HepG2 (cell line): ENCODE results near the gene OR13H1.

ENCODE experiments used
- BCLAF1 ChIP-seq: fragments of 450-650 bp; IDR thresholded peaks from 2 replicates; pipeline ENCODE4 v1.6.1; 2017; ENCODE audit warnings: mild to moderate bottlenecking
- CEBPZ ChIP-seq: IDR thresholded peaks from 2 replicates; pipeline ENCODE4 v1.6.1; 2012; ENCODE audit warnings: low read length, improper control_type of control experiment
- CTCF ChIP-seq: sonication (generic); formaldehyde crosslinking; IDR thresholded peaks from 2 replicates; pipeline ENCODE4 v1.5.0; 2020; ENCODE audit warnings: mild to moderate bottlenecking, missing genetic modification reagents, moderate library complexity
- EP300 ChIP-seq, 3 experiments: sonication (generic) in 1 of 3; formaldehyde crosslinking in 1 of 3; IDR thresholded peaks; 2 replicates each; pipeline versions ENCODE4 v1.5.1 to v1.6.1; 2011 to 2020; ENCODE audit warnings: low read depth in 2 of 3, low read length in 2 of 3, borderline replicate concordance in 1 of 3, improper control_type of control experiment in 1 of 3, mild to moderate bottlenecking in 1 of 3, missing genetic modification reagents in 1 of 3, moderate library complexity in 1 of 3
- EZH2 ChIP-seq: conservative IDR thresholded peaks from 2 replicates; pipeline ENCODE4 v1.6.1; 2012; ENCODE audit warnings: mild to moderate bottlenecking, low read depth, low read length, moderate library complexity
- GABPA ChIP-seq, 2 experiments: IDR thresholded peaks; 2 replicates each; pipeline ENCODE4 v1.6.1; 2011 to 2016; ENCODE audit warnings: low read depth in 2 of 2, low read length in 1 of 2, missing biosample characterization in 1 of 2, missing genetic modification characterization in 1 of 2
- ZNF260 ChIP-seq: sonication (generic); formaldehyde crosslinking; IDR thresholded peaks from 2 replicates; pipeline ENCODE4 v1.4.0; 2020; ENCODE audit warnings: missing genetic modification reagents, low read depth, mild to moderate bottlenecking, borderline replicate concordance
- ZNF800 ChIP-seq: sonication (generic); formaldehyde crosslinking; IDR thresholded peaks from 2 replicates; pipeline ENCODE4 v1.4.0; 2020; ENCODE audit warnings: missing genetic modification reagents
- ZNF83 ChIP-seq: sonication (generic); formaldehyde crosslinking; IDR thresholded peaks from 2 replicates; pipeline ENCODE4 v1.4.0; 2020; ENCODE audit warnings: missing genetic modification reagents, mild to moderate bottlenecking, borderline replicate concordance

GRCh38 chrX:131577999-131578734 is 34.3 kb downstream of the OR13H1 start:
- no peak for TF ChIP-seq EP300 (IDR thresholded peaks at IDR 0.05; ENCODE audit: low read depth in 2 of 2, low read length in 2 of 2)
- TF ChIP-seq EP300 (CRISPR knock-in tag; IDR thresholded peaks at IDR 0.05; ENCODE audit: borderline replicate concordance): no peak
- TF ChIP-seq ZNF83 (CRISPR knock-in tag): no peak
- no peak for TF ChIP-seq ZNF800
- TF ChIP-seq CTCF: no peak
- TF ChIP-seq EZH2: no peak
- TF ChIP-seq ZNF260 (CRISPR knock-in tag): no peak
- no peak for TF ChIP-seq CEBPZ
- TF ChIP-seq GABPA (IDR thresholded peaks at IDR 0.05; ENCODE audit: low read depth, low read length): no peak
- TF ChIP-seq GABPA (CRISPR knock-in tag; IDR thresholded peaks at IDR 0.05; ENCODE audit: low read depth): no peak
- no peak for TF ChIP-seq BCLAF1
